Fibroblast of the conjunctiva (primary cell): ENCODE results near the gene FOXK1.

Experiments used
- DNase-seq: peaks from one replicate; pipeline ENCODE4 v3.0.0-alpha.2; 2010; ENCODE audit warnings: low read depth

FOXK1 gene

DNA sequence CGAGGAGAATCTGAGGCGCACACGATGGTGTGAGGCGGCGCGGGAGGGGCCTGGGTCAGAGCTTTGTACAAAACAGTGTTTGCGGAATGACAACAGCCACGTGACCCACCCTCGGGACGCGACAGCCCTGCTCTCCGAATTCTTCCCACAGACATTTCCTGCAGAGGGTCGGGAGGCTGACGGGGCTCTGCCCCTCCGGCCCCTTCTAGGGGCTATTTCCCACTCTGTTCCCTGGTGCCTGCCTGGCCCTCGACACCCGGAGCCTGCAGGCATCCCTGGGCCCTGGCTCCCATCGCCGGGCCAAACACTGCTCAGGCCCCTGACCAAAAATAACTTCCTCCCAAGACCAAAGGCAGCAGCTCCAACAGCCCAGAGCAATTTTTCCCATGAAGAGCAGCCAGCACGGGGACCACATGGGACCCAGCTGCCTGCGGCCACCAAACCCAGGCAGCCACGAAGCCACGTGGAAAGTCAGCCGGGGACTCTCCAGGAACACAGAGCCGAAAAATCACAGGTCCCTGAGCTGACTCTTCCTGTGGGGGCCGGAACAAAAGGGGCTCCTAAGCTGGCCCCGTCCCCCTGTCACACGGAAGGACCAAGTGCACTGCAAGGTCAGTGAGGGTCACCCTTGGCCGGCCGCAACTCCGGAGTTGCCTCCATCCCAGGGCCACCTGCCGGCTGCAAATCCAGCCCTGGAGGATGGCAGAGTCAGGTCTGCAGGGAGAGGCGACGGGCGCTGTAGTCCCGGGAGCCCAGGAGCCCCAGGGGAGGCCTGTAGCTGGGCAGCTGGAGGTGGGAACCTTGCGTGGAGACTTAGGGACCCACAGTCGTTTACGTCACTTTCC, 137.7 kb downstream of the FOXK1 start:
- no peak for DNase-seq

DNA sequence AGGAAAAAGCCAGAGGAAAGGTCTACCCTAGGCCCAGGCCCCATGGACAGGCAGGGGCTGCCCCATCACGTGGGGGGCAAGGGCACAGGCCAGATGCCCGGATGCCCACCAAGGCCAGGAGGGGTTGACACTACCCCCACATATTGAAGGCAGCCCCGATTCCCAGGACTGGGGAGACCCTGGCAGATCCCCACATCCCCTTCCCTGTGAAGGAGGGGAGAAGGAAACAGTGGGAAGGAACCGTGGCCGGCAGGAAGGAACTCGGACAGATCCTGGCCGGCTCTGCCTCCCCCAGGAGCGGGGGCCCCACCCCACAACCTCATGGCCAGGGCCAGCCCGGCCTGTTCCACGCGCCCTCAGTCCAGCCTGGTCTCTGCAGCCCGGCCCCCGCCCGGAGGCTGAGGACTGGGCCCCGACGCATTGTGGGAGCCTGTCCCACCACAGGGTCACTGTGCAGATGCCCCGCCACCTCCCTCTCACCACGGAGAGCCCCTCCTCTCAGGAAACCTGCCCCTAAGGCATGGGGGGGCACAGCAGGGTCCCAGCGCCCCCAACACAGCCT, 138.4 kb downstream of the FOXK1 start:
- DNase-seq = no peak
